Putamen (tissue), 1 donor: ENCODE results near the gene LRRC56.

Experiments used
- DNase-seq: peaks from one replicate; pipeline ENCODE4 v3.0.0-alpha.2; 2016; ENCODE audit warnings: low spot score

The LRRC56 gene

GRCh38 chr11:575313-575995, 38.1 kb downstream of the LRRC56 start:
- no peak for DNase-seq

GRCh38 chr11:575996-576768, 38.9 kb downstream of the LRRC56 start, which contains the start of gene PHRF1:
TSS of gene PHRF1 (plus strand) at chr11:576470. CDS start at chr11:581513, 5,043 bp downstream.
- peak; percentile 96 for DNase-seq

- DNase-seq, result no peak
Observed at GRCh38 chr11:576811-577610, 39.7 kb downstream of the LRRC56 start.

- no peak for DNase-seq
Observed at GRCh38 chr11:577611-577894, 40.2 kb downstream of the LRRC56 start.

GRCh38 chr11:578276-579035, 41.1 kb downstream of the LRRC56 start:
- no peak for DNase-seq

GRCh38 chr11:579830-580601, 42.7 kb downstream of the LRRC56 start:
- no peak for DNase-seq

GRCh38 chr11:581342-581741, 44.0 kb downstream of the LRRC56 start:
- DNase-seq, result no peak

- DNase-seq, result peak; percentile 69
Observed at GRCh38 chr11:581752-582151, 44.4 kb downstream of the LRRC56 start.

GRCh38 chr11:584287-584686, 47.0 kb downstream of the LRRC56 start:
- no peak for DNase-seq

GRCh38 chr11:586376-587316, 49.3 kb downstream of the LRRC56 start:
- no peak for DNase-seq

GRCh38 chr11:587546-587945, 50.2 kb downstream of the LRRC56 start:
- DNase-seq, result no peak

- DNase-seq, result no peak
Observed at GRCh38 chr11:587978-588380, 50.7 kb downstream of the LRRC56 start.

- no peak for DNase-seq
Observed at GRCh38 chr11:589798-590197, 52.5 kb downstream of the LRRC56 start.

GRCh38 chr11:590997-591396, 53.7 kb downstream of the LRRC56 start:
- no peak for DNase-seq

GRCh38 chr11:592501-592900, 55.2 kb downstream of the LRRC56 start:
- DNase-seq, result no peak

- no peak for DNase-seq
Observed at GRCh38 chr11:592918-593317, 55.6 kb downstream of the LRRC56 start.

GRCh38 chr11:593347-593746, 56.0 kb downstream of the LRRC56 start:
- no peak for DNase-seq

- no peak for DNase-seq
Observed at GRCh38 chr11:595400-595799, 58.1 kb downstream of the LRRC56 start.

GRCh38 chr11:596374-596773, 59.0 kb downstream of the LRRC56 start:
- DNase-seq, result no peak

GRCh38 chr11:597166-597725, 59.9 kb downstream of the LRRC56 start:
- DNase-seq, result no peak
